GM18508 (cell line): ENCODE measurements around the gene DDI1.
"Not testable (repeated sequence)": the region's sequence is repeated elsewhere in the genome, so short reads cannot be mapped to it uniquely, and the experiment has no call there.

Experiments used
- ATAC-seq: cut with Tn5 transposase; IDR thresholded peaks from one replicate; pipeline ENCODE4 v1.9.1; 2021; ENCODE audit warnings: moderate number of reproducible peaks; ENCODE audit not compliant: insufficient read depth, unreplicated experiment

DDI1 gene

DNA sequence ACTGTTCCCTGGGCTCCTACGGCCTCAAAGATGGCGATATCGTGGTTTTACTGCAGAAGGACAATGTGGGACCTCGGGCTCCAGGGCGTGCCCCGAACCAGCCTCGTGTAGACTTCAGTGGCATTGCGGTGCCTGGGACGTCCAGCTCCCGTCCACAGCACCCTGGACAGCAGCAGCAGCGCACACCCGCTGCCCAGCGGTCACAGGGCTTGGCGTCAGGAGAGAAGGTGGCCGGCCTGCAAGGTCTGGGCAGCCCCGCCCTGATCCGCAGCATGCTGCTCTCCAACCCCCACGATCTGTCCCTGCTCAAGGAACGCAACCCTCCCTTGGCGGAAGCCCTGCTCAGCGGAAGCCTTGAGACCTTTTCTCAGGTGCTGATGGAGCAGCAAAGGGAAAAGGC, 555 bp downstream of the DDI1 start:
- ATAC-seq, result no peak

DNA sequence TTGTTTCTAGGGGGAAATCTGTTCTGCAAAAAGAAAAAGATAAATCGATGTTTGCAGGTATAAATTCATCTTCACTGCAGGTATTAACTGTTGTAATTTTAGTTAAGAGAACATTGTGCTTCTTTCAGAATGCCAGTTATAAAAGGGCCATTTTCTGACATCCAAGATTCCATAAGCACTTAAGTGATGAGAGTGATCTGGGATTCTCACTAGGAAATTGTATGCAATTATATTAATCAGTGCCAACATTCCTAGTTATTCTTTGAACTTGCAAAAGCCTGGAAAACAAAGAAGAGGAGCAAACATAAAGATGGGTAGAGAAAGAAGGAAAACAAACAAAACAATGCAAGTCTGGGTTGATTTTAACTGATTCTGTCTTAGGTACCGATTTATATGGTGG, 5.4 kb downstream of the DDI1 start:
- no peak for ATAC-seq

- no peak for ATAC-seq
Observed at GRCh38 chr11:104043142-104043541, 6.7 kb downstream of the DDI1 start.

GRCh38 chr11:104043678-104044239, 7.3 kb downstream of the DDI1 start:
- no peak for ATAC-seq

DNA sequence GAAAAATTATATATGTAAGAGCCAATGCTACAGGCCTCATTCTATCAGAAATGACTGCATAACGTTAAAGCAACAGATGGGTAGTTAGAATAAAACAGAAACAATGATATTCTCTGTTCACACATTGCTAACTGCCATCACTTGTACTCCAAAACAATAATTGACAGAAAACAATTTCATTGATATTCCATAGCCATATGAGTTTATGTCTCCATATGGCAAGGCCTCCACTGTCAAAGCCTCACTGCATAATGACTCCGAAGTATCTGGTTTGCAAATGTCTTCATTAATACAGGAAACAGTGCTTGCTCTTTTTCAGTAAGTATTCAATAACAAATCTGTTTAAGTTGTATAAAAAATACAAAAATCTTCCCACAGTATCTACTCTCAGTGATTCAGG, 9.9 kb downstream of the DDI1 start:
- no peak for ATAC-seq

DNA sequence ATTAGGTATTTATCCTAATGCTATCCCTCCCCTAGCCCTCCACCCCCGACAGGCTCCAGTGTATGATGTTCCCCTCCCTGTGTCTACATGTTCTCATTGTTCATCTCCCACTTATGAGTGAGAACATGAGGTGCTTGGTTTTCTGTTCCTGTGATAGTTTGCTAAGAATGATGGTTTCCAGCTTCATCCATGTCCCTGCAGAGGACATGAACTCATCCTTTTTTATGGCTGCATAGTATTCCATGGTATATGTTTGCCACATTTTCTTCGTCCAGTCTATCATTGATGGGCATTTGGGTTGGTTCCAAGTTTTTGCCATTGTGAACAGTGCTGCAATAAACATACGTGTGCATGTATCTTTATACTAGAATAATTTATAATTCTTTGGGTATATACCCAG, 10.4 kb downstream of the DDI1 start:
- ATAC-seq, result not testable (repeated sequence)

DNA sequence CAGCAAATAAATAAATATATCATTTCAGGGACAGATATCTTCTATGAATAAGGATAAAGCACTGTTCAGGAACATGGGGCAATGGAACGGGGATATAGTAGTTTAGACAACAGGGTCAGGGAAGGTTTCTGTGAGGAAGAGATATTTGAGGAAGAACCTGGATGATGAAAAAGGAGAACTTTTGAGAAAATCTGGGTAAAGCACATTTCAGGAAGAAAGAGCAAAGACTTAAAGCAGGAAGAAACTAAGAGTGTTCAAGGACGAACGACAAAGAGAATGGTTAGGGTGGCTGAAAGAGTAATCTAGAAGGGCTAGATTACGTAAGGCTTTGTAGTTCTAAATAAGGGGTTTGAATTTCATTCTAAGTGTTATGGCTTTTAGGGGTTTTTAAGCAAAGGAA, 12.7 kb downstream of the DDI1 start:
- ATAC-seq, result no peak

GRCh38 chr11:104051778-104052177, 15.3 kb downstream of the DDI1 start:
- ATAC-seq, result no peak

- no peak for ATAC-seq
Observed at GRCh38 chr11:104053743-104054478, 17.5 kb downstream of the DDI1 start.

GRCh38 chr11:104054911-104055529, 18.6 kb downstream of the DDI1 start:
- no peak for ATAC-seq

- no peak for ATAC-seq
Observed at GRCh38 chr11:104055596-104055995, 19.2 kb downstream of the DDI1 start.

DNA sequence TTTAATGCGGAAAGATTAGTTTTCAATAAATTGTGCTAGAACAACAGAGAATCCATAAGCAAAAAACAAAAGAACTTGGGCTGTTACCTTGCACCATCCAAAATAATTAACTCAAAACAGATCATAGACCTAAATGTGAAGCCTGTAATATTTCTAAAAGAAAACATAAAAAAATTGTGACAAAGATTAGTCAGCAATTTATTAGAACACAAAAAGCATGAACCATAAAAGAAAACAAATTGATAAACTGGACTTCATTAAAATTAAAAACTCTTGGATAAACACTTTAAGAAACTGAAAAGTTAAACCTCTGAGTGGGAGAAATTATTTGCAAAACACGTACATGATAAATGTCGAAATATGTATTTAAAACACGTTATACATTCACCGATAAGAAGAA, 21.5 kb downstream of the DDI1 start:
- no peak for ATAC-seq

- no peak for ATAC-seq
Observed at GRCh38 chr11:104058680-104059079, 22.2 kb downstream of the DDI1 start.

- ATAC-seq, result no peak
Observed at GRCh38 chr11:104060004-104060794, 23.8 kb downstream of the DDI1 start.

DNA sequence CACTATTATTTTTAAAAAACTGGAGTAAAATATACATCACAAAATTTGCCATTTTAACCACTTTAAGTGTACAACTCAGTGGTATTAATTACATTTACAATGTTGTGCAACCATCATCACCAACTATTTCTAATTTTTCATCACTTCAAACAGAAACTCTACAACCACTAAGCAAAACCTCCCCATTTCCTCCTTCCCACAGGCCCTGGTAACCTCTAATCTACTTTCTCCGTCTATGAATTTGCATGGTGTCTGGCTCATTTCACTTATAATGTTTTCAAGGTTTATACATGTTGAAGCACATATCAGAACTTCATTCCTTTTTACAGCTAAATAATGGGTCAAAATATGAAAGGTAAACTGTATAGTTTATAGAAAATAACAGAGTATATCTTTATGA, 24.4 kb downstream of the DDI1 start:
- ATAC-seq, result peak; percentile 61

GRCh38 chr11:104061853-104062521, 25.5 kb downstream of the DDI1 start:
- ATAC-seq, result no peak

- no peak for ATAC-seq
Observed at GRCh38 chr11:104064034-104064630, 27.7 kb downstream of the DDI1 start.

DNA sequence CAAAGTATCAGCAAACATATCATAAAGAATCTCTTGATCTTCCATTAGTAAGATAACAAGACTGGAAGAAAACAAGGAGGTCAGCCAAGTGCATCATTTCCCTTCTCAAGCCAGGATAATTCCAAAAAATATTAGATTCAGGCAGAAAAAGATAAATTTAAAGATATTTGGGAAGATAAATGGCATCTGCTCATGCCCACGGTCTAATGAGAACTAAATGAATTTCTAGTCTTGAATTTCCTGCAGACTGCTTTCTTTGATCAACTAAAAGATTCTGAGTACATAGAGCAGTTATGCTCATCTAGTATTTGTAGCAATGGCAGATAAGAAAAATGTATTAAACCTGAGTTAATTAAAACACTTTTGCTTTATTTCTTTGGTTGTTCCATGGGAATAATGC, 31.1 kb downstream of the DDI1 start:
- no peak for ATAC-seq

- ATAC-seq, result peak; percentile 84
Observed at GRCh38 chr11:104073950-104074705, 37.7 kb downstream of the DDI1 start.
